ENCODE measurements around the gene SNX24.
"Not testable (repeated sequence)": the region's sequence is repeated elsewhere in the genome, so short reads cannot be mapped to it uniquely, and the experiment has no call there.

The SNX24 gene, protein sequence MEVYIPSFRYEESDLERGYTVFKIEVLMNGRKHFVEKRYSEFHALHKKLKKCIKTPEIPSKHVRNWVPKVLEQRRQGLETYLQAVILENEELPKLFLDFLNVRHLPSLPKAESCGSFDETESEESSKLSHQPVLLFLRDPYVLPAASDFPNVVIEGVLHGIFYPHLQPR

DNA sequence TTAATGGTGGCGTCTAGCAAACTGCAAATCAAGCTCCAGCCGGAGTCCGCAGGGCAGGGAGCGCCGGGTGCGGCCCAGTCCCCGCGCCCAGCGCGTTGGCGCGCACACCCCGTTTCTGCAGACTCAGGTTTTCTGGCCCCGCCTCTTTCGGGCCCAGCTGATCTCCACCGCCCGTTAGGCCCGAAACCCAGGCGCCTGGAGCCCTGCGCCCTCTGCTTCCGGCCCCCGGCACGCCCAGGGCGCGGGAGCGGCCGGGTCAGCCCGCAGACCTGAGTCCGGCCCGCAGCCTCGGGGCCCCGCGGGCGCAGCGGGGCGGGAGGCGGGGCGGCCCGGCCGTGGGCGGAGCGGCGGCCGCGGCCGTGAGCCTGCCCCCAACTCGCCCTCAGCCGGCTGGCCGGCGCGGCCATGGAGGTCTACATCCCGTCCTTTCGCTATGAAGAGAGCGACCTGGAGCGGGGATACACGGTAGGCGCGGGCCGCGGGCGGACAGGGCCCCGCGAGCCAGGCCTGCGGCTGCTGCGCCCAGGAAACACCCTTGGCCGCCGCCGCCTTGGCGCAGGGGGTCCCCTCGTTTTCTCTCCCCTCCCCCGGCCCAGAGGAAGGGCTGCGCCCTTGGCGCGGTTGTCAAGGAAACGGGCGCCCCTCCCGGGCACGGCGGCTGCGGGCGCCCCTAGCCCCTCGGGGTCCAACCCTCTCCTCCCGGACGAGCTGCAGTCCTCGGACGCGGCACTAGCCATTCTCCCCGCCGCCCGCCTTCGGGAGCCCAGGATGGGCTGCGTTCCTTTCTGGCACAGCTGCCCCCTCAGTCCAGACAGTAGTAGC is at the start of gene SNX24:
TSS of gene SNX24 (plus strand) at position 385 of the 822 bp plus-strand sequence. CDS start at position 406, 21 bp downstream.
- peak; percentile 58 to 76 for DNase-seq

DNA sequence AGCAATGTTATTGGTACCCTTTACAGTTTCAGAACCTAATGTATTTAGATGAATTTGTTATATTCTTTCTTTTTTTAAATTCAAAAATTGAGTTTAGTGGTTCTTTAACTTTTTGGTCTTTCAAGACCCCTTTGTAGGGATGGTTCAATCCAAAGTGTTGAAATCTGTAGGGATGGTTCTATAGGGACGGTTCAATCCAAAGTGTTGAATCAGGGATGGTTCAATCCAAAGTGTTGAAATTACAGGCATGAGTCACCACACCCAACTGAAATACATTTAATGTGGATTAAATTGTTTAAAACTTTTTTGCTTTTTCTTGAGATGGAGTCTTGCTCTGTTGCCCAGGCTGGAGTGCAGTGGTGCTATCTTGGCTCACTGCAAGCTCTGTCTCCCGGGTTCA is 39.9 kb upstream of the SNX24 start:
- DNase-seq: no peak

DNA sequence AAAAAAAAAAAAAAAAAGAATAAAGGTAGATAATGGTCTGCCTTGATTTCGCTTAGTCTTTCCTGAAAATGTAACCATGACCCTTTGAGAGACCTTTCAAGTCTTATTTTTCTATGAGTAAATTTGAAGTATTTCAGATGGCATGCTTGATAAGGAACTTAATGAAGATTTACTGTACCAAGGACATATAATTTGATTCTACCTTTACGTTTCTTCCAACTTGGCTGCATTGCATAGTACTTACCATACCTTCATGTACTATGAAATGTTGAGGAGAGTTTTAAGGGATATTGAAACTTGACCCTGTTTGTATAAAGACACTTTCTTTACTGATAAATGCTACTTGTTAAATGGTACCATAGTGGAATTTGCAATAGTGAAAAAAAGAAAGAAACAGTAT is 35.0 kb upstream of the SNX24 start:
- no peak for DNase-seq

DNA sequence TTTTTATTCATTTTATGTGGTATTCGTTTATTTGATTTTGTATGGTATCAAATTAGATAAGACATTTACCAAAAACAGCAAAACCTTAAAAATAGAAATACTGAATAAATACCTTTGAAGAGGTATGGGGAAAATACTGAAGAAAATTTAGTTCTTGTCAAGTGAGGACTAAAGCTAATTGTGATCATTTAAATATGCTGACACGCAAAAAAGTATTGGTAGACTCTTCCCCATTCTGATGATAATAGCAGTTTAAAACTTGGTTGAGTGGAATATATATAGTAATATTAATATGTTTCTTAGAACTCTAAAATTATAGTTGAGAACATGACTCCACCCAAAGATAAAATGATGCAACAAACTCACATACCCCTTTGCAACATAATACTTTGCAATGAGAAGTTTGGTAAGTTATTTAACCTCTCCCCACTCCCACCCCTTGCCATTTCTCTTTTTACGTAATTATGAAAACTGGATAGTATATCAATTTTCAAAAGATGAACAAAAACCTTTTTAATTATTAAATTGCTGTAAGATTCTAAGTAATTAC is 30.1 kb upstream of the SNX24 start:
- DNase-seq: no peak

DNA sequence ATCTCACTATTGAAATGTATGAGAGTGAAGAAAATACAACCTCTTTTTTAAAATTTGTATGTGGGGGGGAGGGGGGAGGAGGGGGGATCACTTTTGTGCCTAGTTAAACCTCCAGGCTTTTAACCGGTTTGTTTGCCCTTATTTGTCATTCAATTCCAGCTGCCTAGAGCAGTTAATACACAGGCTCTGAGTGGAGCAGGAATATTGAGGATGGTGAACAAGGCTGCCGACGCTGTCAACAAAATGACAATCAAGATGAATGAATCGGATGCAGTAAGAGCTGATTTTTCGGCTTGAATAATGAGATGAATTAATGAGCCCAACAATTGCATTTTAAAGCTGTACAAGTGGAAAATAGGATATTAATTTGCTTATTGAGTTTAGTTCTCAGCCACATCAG is 28.7 kb upstream of the SNX24 start:
- no peak for DNase-seq

DNA sequence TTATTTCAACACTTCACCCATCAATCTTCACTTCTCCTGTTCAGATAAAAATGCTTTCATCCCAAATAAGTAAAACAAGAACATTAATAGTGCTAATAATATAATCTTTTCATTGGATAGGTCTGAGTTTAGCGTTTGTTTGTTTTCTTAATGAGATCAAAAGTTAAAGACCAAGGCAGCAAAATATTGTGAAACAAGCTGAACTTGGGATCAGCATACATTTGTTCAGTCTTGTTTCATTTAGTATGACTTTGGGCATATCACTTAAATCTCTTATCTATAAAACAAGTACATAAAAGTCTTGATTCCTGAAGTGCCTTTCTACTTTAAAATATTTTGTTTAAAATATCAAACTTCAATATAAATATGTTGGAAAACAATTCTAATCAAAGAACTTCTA is 13.4 kb upstream of the SNX24 start:
- DNase-seq: no peak

DNA sequence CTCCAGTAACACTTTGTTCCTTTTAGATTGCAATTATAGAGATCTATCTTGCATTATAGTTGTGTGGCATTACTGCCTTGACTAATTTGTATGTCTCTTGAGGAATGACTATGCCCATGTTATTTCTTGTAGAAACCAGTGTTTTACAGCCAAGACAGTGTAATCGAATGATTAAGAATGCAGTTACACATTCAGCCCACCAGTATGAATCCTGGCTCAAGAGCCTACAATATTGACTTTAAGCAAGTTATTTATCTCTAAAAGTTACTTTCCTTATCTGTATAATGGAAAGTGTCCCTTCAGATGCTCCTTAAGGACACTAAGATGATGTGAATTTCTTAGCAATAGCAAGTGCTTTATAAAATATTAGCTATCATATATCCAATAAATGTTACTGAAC is 9.7 kb upstream of the SNX24 start:
- no peak for DNase-seq

DNA sequence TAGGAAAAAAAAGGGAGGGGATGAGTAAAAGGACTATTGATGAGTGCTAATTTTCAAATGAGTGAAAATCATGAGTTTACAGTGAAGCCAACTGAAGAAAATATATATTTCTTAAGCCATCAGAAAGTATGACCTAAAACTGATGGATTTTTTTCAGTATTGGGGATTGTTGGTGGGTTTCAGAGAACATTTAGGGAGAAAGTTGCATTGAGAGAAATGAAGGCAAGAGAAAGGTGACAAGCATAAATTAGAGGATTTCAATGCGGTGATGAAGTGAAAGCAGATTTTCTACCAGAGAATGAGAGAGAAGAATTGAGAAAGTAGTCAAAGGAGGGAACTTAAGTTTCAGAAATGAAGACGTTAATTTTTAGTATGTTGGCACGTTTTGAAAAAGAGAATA is 8.5 kb upstream of the SNX24 start:
- no peak for DNase-seq

DNA sequence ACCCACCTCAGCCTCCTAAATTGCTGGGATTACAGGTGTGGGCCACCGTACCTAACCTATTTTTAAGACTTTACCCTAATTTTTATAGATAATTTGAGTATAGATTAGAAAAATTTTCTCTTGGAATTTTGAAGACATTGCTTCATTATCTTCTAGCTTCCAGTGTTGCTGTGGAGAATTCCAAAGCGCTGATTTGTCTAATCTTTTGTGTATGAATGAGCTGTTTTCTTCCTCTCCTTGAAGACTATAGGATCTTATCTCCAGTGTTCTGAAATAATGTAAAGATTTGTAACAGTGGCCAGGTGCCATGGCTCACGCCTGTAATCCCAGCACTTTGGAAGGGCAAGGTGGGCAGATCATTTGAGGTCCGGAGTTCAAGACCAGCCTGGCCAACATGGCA is 5.7 kb upstream of the SNX24 start:
- no peak for DNase-seq

DNA sequence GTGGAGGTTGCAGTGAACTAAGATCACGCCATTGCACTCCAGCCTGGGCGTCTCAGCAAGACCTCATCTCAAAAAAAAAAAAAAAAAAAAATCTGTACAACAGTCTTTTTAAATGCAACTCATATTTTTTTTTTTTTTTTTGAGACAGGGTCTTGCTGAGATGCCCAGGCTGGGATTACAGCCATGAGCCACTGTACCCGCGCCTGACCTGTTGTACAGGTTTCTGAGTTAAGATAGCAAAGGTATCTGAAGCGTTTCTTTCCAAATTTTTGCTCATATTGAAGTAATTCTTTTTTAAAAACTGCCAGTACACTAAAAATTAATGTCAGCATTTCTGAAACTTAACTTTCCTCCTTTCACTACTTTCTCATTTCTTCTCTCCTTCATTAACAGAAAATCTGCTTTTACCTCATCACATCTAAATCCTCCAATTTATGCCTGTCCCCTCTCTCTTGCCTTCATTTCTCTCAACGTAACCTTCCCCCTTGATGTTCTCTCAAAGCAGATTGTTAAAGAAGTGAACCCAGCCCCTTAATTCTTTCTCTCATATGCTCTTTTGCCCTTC is 3.3 kb upstream of the SNX24 start:
- DNase-seq: no peak

DNA sequence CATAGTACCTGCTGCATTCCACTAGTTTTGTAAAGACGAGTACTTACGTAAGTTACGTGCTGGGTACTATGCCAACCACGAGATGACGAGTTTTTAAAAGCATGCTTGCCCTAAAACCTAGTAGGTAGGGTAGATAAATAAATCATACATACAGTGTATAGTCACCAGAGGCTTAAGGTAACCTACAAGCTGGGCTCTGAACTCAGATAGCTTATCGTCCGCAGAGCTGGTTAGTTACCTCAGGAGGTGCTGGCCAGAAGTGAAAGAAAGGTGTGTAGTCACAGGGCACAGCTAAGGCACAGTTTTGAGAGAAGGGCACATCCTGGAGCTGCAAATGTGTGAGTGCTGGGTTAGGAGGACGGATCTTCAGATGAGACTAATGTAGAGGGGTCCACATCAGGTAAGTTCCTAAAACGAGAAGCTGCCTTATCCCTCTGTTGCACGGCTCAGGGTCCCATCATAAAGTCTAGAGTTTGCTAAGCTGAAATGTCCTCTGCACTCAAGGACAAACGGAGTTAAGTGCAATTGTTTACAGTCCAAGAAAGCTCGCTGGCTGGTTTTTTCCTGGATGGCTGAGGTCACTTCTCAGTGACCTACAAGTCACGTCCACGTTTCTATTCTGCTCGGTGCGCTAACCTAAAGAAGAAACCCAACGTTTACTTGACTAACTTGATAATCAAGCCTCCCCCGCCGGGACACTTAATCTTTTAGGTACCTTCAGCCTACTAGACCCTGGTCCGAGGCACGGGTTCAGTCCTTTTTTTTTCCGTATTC is 1.1 kb upstream of the SNX24 start:
- DNase-seq: no peak

DNA sequence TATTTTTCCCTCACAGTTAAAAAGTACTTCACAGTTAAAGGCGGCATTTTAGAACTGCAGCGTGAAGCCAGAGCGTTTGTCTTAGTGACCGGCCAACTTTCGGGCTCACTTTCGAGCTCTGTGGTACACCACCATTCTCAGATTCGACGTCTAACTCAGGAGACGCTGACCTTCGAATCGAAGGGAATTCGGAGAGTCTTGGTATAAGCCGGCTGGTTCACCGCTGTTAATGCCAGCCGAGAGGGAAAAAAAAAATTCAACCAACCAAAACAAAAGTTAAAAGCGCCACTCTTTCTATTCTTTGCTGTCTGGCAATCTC is 544 bp upstream of the SNX24 start:
- no peak for DNase-seq

DNA sequence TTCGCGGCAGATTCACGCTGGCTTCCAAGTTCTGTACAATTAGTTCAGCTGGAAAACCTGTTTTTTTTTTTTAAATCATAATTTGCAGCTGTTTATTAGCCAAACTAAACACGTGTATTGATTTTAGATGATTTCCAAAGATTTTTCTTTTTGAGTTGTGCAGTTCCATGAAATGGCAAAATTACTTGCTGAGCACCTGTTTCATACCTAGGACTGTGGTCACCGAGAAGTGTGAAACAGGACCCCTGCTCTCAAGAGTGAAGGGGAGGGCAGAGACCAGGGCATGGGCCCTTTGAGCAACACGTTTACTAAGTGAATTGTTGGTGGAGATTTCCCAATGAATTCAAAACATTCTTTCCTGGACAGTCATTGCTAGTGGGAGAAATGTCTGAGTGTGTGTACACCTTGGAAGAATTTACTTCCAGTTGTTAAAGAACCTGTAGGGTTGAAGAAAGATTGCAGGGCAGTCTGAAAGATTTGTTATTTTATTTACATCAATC is 688 bp downstream of the SNX24 start:
- DNase-seq: no peak

DNA sequence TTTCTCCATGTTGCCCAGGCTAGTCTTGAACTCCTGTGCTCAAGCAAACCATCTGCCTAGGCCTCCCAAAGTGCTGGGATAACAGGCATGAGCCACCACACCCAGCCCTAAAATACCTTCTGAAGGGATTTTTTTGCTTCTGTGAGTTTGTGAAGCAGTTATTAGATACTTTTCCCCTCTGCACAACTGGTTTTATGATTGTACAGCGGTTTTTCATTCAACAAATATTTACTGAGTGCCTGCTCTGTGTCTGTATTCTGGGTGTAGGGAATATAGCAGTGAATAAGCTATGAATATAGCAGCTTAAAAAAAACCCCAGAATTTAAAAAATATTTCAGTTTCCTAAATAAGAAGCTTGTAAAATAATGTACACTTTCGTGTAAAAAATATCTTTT is 2.3 kb downstream of the SNX24 start:
- no peak for DNase-seq

DNA sequence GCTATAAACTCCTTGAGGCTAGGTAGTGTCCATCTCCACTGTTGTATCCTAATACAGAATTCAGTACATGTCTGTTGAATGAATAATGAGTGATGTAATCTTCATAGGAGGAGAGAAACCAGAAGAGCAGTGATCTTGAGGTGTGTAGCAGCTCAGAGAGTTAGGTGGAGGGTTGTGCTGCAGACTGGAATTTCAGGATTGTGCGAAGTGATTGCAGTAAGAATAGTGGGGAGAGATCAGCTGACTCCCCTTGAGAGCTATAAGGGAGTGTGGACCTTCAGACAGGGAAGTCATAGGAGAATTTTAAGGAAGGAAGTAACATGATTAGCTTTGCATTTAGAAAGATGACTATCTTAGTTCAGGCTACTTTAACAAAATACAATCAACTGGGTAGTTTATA is 4.4 kb downstream of the SNX24 start:
- no peak for DNase-seq

DNA sequence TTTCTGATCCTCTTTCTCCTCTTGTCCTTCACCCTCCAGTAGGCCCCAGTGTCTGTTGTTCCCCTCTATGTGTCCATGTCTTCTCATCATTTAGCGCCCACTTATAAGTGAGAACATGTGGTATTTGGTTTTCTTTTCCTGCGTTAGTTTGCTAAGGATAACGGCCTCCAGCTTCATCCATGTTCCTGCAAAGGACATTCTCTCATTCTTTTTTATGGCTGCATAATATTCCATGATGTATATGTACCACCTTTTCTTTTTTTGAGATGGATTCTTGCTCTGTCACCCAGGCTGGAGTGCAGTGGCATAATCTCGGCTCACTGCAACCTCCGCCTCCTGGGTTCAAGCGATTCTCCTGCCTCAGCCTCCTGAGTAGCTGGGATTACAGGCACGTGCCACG is 12.1 kb downstream of the SNX24 start:
- DNase-seq: not testable (repeated sequence)

DNA sequence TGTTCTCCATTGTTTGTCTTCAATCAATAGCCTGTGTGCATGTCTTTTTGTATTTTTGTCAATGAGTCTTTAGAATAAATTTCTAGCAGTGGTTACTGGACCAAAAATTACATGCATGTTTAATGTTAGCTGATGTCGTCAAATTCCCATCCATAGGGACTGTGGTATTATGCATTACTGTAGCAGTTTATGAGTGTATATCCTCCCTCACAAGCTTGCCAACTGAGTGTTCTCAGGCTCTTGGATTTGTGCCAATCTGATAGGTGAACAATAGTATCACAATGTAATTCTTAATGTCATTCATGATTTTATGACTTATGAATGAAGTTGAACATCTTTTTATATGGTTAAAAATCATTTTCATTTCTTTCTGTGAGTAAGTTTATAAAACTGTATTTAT is 13.0 kb downstream of the SNX24 start:
- DNase-seq: no peak

DNA sequence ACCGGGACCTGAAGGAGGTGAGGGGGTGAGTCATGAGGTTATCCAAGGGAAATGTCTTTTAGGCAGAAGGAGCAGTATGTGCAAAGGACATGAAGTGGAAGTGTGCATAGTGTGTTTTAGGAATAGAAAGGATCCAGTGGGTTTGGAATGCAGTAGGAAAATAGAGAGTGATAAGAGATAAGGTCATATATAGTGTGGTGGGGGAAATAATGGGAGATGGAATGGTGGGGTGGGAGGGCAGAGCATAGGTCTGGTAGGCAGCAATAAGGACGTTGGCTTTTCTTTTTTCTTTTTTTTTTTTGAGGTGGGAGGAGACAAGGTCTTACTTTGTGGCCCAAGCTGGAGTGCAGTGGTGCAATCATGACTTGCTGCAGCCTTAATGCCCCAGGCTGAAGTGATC is 17.8 kb downstream of the SNX24 start:
- DNase-seq: no peak

DNA sequence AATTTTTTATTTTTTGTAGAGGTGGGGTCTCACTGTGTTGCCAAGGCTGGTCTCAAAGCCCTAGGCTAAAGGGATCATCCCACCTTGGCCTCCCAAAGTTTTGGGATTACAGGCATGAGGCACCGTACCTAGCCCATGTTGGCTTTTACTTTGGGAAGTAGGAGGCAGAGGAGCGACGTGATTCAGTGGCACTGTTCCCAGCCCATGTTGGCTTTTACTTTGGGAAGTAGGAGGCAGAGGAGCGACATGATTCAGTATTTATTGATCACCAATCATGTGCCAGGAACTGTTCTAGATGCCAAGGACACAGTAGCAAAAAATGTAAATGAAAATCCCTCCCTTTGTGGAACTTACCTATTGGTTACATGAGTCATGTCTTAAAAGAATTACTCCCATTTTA is 18.3 kb downstream of the SNX24 start:
- DNase-seq: no peak

DNA sequence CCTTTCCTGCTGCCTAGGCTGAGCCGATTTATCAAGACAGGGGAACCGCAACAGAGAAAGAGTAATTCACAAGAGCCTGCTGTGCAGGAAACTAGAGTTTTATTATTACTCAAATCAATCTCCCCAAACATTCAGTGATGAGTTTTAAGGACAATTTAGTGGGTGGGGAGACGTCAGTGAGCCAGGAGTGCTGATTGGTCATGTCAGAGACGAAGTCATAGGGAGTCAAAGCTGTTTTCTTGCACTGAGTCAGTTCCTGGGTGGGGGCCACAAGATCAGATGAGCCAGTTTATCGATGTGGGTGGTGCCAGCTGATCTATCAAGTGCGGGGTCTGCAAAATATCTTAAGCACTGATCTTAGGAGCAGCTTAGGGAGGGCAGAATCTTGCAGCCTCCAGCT is 19.0 kb downstream of the SNX24 start:
- DNase-seq: no peak

DNA sequence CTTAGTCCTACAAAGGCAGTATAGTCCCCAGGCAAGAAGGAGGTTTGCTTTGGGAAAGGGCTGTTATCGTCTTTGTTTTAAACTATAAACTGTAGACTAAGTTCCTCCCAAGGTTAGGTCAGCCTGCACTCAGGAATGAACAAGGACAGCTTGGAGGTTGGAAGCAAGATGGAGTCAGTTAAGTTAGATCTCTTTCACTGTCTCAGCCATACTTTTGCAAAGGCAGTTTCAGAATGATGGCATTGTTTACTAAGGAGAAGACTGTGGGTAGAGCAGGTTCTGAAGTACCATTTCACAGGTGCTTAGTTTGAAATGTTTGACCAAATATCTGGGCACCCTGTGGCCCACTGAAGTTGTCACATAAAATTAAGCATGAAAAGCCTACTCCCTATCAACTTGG is 19.4 kb downstream of the SNX24 start:
- DNase-seq: no peak

DNA sequence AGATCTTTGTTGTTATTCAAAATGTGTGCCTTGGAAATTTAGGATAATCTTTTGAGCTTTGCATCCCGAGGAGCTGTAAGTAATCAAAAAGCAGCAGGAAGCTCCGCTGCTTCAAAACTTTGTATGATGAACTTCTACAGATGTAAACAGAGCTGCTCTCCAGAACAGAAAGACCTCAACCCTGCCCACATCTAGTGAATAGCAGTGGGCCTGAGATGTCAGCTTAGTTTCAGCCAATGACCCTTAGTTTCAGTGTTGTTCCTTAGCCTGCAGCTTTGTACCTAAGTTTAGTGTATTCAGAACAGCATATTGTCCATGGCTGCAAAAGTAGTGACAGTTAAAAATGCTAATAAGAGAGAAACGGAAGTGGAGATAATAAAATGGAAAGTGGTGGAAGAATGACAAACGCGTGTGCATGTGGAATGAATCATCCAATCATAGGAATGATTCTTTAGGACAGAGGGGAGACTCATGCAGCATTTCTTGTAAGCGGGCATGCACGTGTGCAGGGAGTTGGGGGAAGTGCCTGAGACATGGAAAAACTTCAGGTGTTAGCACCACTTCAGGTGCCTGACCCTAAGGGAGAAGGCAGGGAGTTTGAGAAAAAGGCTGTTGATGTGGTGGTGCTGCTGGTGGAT is 24.9 kb downstream of the SNX24 start:
- no peak for DNase-seq

DNA sequence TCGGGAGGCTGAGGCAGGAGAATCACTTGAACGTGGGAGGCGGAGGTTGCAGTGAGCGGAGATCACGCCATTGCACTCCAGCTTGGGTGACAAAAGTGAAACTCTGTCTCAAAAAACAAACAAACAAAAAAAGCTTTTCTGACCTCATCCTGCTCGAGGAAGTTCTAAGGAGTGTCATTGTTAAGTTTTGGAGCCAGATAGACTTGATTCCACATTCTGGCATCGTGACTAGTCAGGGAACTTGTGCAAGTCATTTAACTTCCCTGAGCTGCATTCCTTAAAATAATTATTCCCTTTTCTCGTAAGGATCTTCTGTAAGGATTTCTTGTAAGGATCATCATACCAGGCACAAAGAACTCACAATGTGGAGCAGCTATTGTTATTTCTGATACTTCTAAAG is 26.2 kb downstream of the SNX24 start:
- no peak for DNase-seq

All from NCI-H446 (cell line).